ENCODE results near the gene CSK.

CSK gene

GRCh38 chr15:74827614-74828013 lies 45.7 kb downstream of the CSK start:
- ATAC-seq (ENCODE audit: low read depth) = no peak
- H3K36me3 ChIP-seq (ENCODE audit: low read depth) = no peaks in the 10 kb centered on the region
- peaks cover 27% of the 10 kb centered on the region for H3K27me3 ChIP-seq (ENCODE audit: insufficient read depth, poor library complexity, severe bottlenecking)
- H3K4me3 ChIP-seq (ENCODE audit: severe bottlenecking) = no peak overlapping the region
- peak; percentile 11 for TF ChIP-seq CTCF (IDR thresholded peaks at IDR 0.05; ENCODE audit: poor library complexity, severe bottlenecking)
- no peak for DNase-seq (ENCODE audit: low spot score)
- H3K27ac ChIP-seq (ENCODE audit: poor library complexity, severe bottlenecking) = no peak overlapping the region
- no peaks in the 10 kb centered on the region for H3K9me3 ChIP-seq (ENCODE audit: severe bottlenecking)
- H3K4me1 ChIP-seq (ENCODE audit: insufficient read depth, poor library complexity, severe bottlenecking) = no peaks in the 10 kb centered on the region

- TF ChIP-seq CTCF (IDR thresholded peaks at IDR 0.05; ENCODE audit: poor library complexity, severe bottlenecking) = no peak
- H3K36me3 ChIP-seq (ENCODE audit: low read depth) = no peaks in the 10 kb centered on the region
- no peak for ATAC-seq (ENCODE audit: low read depth)
- H3K9me3 ChIP-seq (ENCODE audit: severe bottlenecking) = no peaks in the 10 kb centered on the region
- DNase-seq (ENCODE audit: low spot score) = no peak
- no peaks in the 10 kb centered on the region for H3K4me1 ChIP-seq (ENCODE audit: insufficient read depth, poor library complexity, severe bottlenecking)
- no peak overlapping the region for H3K4me3 ChIP-seq (ENCODE audit: severe bottlenecking)
- H3K27ac ChIP-seq (ENCODE audit: poor library complexity, severe bottlenecking) = no peak overlapping the region
- H3K27me3 ChIP-seq (ENCODE audit: insufficient read depth, poor library complexity, severe bottlenecking) = peaks cover 27% of the 10 kb centered on the region
Observed at GRCh38 chr15:74828835-74829234, 47.0 kb downstream of the CSK start.

- no peak for ATAC-seq (ENCODE audit: low read depth)
- H3K27me3 ChIP-seq (ENCODE audit: insufficient read depth, poor library complexity, severe bottlenecking) = peaks cover 27% of the 10 kb centered on the region
- no peaks in the 10 kb centered on the region for H3K4me1 ChIP-seq (ENCODE audit: insufficient read depth, poor library complexity, severe bottlenecking)
- H3K36me3 ChIP-seq (ENCODE audit: low read depth) = no peaks in the 10 kb centered on the region
- TF ChIP-seq CTCF (IDR thresholded peaks at IDR 0.05; ENCODE audit: poor library complexity, severe bottlenecking) = no peak
- H3K9me3 ChIP-seq (ENCODE audit: severe bottlenecking) = no peaks in the 10 kb centered on the region
- H3K27ac ChIP-seq (ENCODE audit: poor library complexity, severe bottlenecking) = no peak overlapping the region
- H3K4me3 ChIP-seq (ENCODE audit: severe bottlenecking) = no peak overlapping the region
- DNase-seq (ENCODE audit: low spot score) = no peak
Observed at GRCh38 chr15:74829486-74829885, 47.6 kb downstream of the CSK start.

- no peak for ATAC-seq (ENCODE audit: low read depth)
- H3K4me1 ChIP-seq (ENCODE audit: insufficient read depth, poor library complexity, severe bottlenecking) = no peaks in the 10 kb centered on the region
- H3K4me3 ChIP-seq (ENCODE audit: severe bottlenecking) = no peak overlapping the region
- H3K36me3 ChIP-seq (ENCODE audit: low read depth) = no peaks in the 10 kb centered on the region
- no peak for DNase-seq (ENCODE audit: low spot score)
- TF ChIP-seq CTCF (IDR thresholded peaks at IDR 0.05; ENCODE audit: poor library complexity, severe bottlenecking) = no peak
- H3K27ac ChIP-seq (ENCODE audit: poor library complexity, severe bottlenecking) = no peak overlapping the region
- H3K27me3 ChIP-seq (ENCODE audit: insufficient read depth, poor library complexity, severe bottlenecking) = peaks cover 27% of the 10 kb centered on the region
- no peaks in the 10 kb centered on the region for H3K9me3 ChIP-seq (ENCODE audit: severe bottlenecking)
Observed at GRCh38 chr15:74829991-74830390, 48.1 kb downstream of the CSK start.

- no peak for DNase-seq (ENCODE audit: low spot score)
Observed at GRCh38 chr15:74830868-74831267, 49.0 kb downstream of the CSK start.

More at GRCh38 chr15:74830868-74831267, 49.0 kb downstream of the CSK start:
- Histone ChIP-seq H3K27ac (ENCODE audit: poor library complexity, severe bottlenecking) (no peak overlapping the region), H3K4me1 (ENCODE audit: insufficient read depth, poor library complexity, severe bottlenecking) (no peaks in the 10 kb centered on the region), H3K4me3 (ENCODE audit: severe bottlenecking) (no peak overlapping the region), H3K9me3 (ENCODE audit: severe bottlenecking) (no peaks in the 10 kb centered on the region), H3K27me3 (ENCODE audit: insufficient read depth, poor library complexity, severe bottlenecking) (peaks cover 27% of the 10 kb centered on the region), H3K36me3 (ENCODE audit: low read depth) (no peaks in the 10 kb centered on the region)
- ATAC-seq (ENCODE audit: low read depth) = no peak
- TF ChIP-seq CTCF (IDR thresholded peaks at IDR 0.05; ENCODE audit: poor library complexity, severe bottlenecking) = no peak

Data from RWPE2 (cell line).